ENCODE results near the gene KRT78. TPM values are rescaled to one million over a fixed set of nuclear protein-coding genes. Genes with fewer than 3 reads are reported as not detected.

The KRT78 gene
- total and polyA plus RNA-seq, 2 donors (not counting 1 experiment from before 2014, with no cell fraction given): not detected

- WGBS (ENCODE audit: insufficient coverage): 89% methylated on average over 7 of the region's 7 CpGs
- H3K9ac ChIP-seq (ENCODE audit: low read length): no peak overlapping the region
- no peak overlapping the region for H3K4me3 ChIP-seq (ENCODE audit: control extremely low read depth in 1 of 5, extremely low read depth in 1 of 5, insufficient read depth in 1 of 5, low read depth in 2 of 5, low read length in 4 of 5)
- intact Hi-C loops (cut with micrococcal nuclease): no loop called here
- TF ChIP-seq CTCF (IDR thresholded peaks at IDR 0.05) (no peak), EZH2 (IDR thresholded peaks at IDR 0.05; ENCODE audit: borderline replicate concordance, insufficient read depth, low read depth, low read length, poor library complexity, severe bottlenecking) (no peak)
- peaks cover 20% of the 10 kb centered on the region for H3K27me3 Mint-ChIP-seq
- DNase-seq (no peak), ATAC-seq (ENCODE audit: low read depth) (no peak)
- H3K9me3 ChIP-seq (ENCODE audit: control extremely low read depth in 1 of 3, control insufficient read depth in 2 of 3, insufficient read depth in 1 of 3, low read length in 2 of 3): no peaks in the 10 kb centered on the region
- H3K27ac ChIP-seq (ENCODE audit: low read length in 2 of 2): no peak overlapping the region
- no peaks in the 10 kb centered on the region for H3K4me1 ChIP-seq (ENCODE audit: control insufficient read depth in 2 of 2, insufficient read depth in 2 of 2, low read length in 2 of 2)
- ChIA-PET CTCF (no interaction called here), POLR2A (no interaction called here)
- H3K4me1 Mint-ChIP-seq: no peaks in the 10 kb centered on the region
- H3K4me2 ChIP-seq (replicated peaks; ENCODE audit: low read depth, low read length, poor library complexity, severe bottlenecking): no peak overlapping the region
- no peaks in the 10 kb centered on the region for H4K20me1 ChIP-seq (ENCODE audit: control insufficient read depth, insufficient read depth, low read length, poor library complexity, severe bottlenecking)
- no peak overlapping the region for H3K27ac Mint-ChIP-seq
- no peaks in the 10 kb centered on the region for H3K36me3 ChIP-seq (replicated peaks in 1 of 2; ENCODE audit: control extremely low read depth in 1 of 2, control insufficient read depth in 1 of 2, extremely low read depth in 1 of 2, insufficient read depth in 2 of 2, low read length in 1 of 2)
- H3K4me3 Mint-ChIP-seq: no peak overlapping the region
- H3K79me2 ChIP-seq (ENCODE audit: control insufficient read depth, insufficient read depth, low read length): no peaks in the 10 kb centered on the region
- H3K9me3 Mint-ChIP-seq (ENCODE audit: insufficient read depth): no peaks in the 10 kb centered on the region
- peaks cover 0 to 4% (median 0%) of the 10 kb centered on the region in 4 experiments for H3K27me3 ChIP-seq (replicated peaks in 1 of 4; ENCODE audit: control extremely low read depth in 1 of 4, control insufficient read depth in 3 of 4, insufficient read depth in 4 of 4, low read length in 3 of 4)
- H2AFZ ChIP-seq (ENCODE audit: insufficient read depth, low read depth, low read length, poor library complexity, severe bottlenecking): no peak overlapping the region
These were observed 17.5 kb downstream of the KRT78 start for GRCh38 chr12:52831251-52831650.

GRCh38 chr12:52829986-52830770 is 18.6 kb downstream of the KRT78 start:
- intact Hi-C loops (cut with micrococcal nuclease): no loop called here
- peaks cover 0 to 8% (median 0%) of the 10 kb centered on the region in 4 experiments for H3K27me3 ChIP-seq (replicated peaks in 1 of 4; ENCODE audit: control extremely low read depth in 1 of 4, control insufficient read depth in 3 of 4, insufficient read depth in 4 of 4, low read length in 3 of 4)
- POLR2A ChIA-PET: no interaction called here
- peaks cover 24% of the 10 kb centered on the region for H3K27me3 Mint-ChIP-seq
- H3K79me2 ChIP-seq (ENCODE audit: control insufficient read depth, insufficient read depth, low read length): no peaks in the 10 kb centered on the region
- H3K36me3 ChIP-seq (replicated peaks in 1 of 2; ENCODE audit: control extremely low read depth in 1 of 2, control insufficient read depth in 1 of 2, extremely low read depth in 1 of 2, insufficient read depth in 2 of 2, low read length in 1 of 2): no peaks in the 10 kb centered on the region
- no peak overlapping the region for H3K27ac Mint-ChIP-seq
- H3K9ac ChIP-seq (ENCODE audit: low read length): no peak overlapping the region
- no peak overlapping the region for H2AFZ ChIP-seq (ENCODE audit: insufficient read depth, low read depth, low read length, poor library complexity, severe bottlenecking)
- no peaks in the 10 kb centered on the region for H3K4me1 Mint-ChIP-seq
- H3K4me2 ChIP-seq (replicated peaks; ENCODE audit: low read depth, low read length, poor library complexity, severe bottlenecking): no peak overlapping the region
- H3K4me3 ChIP-seq (ENCODE audit: control extremely low read depth in 1 of 5, extremely low read depth in 1 of 5, insufficient read depth in 1 of 5, low read depth in 2 of 5, low read length in 4 of 5): no peak overlapping the region
- DNase-seq: no peak
- CTCF ChIA-PET: no interaction called here
- H3K9me3 ChIP-seq (ENCODE audit: control extremely low read depth in 1 of 3, control insufficient read depth in 2 of 3, insufficient read depth in 1 of 3, low read length in 2 of 3): no peaks in the 10 kb centered on the region
- no peak for ATAC-seq (ENCODE audit: low read depth)
- no peaks in the 10 kb centered on the region for H3K9me3 Mint-ChIP-seq (ENCODE audit: insufficient read depth)
- no peaks in the 10 kb centered on the region for H4K20me1 ChIP-seq (ENCODE audit: control insufficient read depth, insufficient read depth, low read length, poor library complexity, severe bottlenecking)
- no peak overlapping the region for H3K27ac ChIP-seq (ENCODE audit: low read length in 2 of 2)
- H3K4me3 Mint-ChIP-seq: no peak overlapping the region
- TF ChIP-seq CTCF (IDR thresholded peaks at IDR 0.05) (no peak), EZH2 (IDR thresholded peaks at IDR 0.05; ENCODE audit: borderline replicate concordance, insufficient read depth, low read depth, low read length, poor library complexity, severe bottlenecking) (no peak)
- 83% methylated on average over 6 of the region's 8 CpGs for WGBS (ENCODE audit: insufficient coverage)
- no peaks in the 10 kb centered on the region for H3K4me1 ChIP-seq (ENCODE audit: control insufficient read depth in 2 of 2, insufficient read depth in 2 of 2, low read length in 2 of 2)
